ENCODE measurements around the gene ZC3H7A.
"Not testable (repeated sequence)": the region's sequence is repeated elsewhere in the genome, so short reads cannot be mapped to it uniquely, and the experiment has no call there.

The ZC3H7A gene

GRCh38 chr16:11797166-11797956 is at the start of gene ZC3H7A:
Gene ZC3H7A, minus strand, starts transcription at chr16:11797258. Its CDS starts 14,904 bp downstream, at chr16:11782354.
- peak; percentile 96 for DNase-seq

GRCh38 chr16:11844499-11844898 is 47.4 kb upstream of the ZC3H7A start:
- no peak for DNase-seq

GRCh38 chr16:11843861-11844260 is 46.8 kb upstream of the ZC3H7A start:
- no peak for DNase-seq

GRCh38 chr16:11843206-11843605 is 46.1 kb upstream of the ZC3H7A start:
- no peak for DNase-seq

GRCh38 chr16:11841026-11841425 is 44.0 kb upstream of the ZC3H7A start:
- DNase-seq = no peak

- no peak for DNase-seq
These were observed 39.7 kb upstream of the ZC3H7A start for GRCh38 chr16:11836650-11837244.

- DNase-seq = no peak
These were observed 39.0 kb upstream of the ZC3H7A start for GRCh38 chr16:11835891-11836649.

- DNase-seq = no peak
These were observed 38.3 kb upstream of the ZC3H7A start for GRCh38 chr16:11835309-11835708.

GRCh38 chr16:11833951-11834695 is 37.1 kb upstream of the ZC3H7A start:
- no peak for DNase-seq

GRCh38 chr16:11828696-11829095 is 31.6 kb upstream of the ZC3H7A start:
- DNase-seq = no peak

- not testable (repeated sequence) for DNase-seq
These were observed 28.6 kb upstream of the ZC3H7A start for GRCh38 chr16:11825520-11826165.

- no peak for DNase-seq
These were observed 27.3 kb upstream of the ZC3H7A start for GRCh38 chr16:11824362-11824761.

GRCh38 chr16:11823645-11824044 is 26.6 kb upstream of the ZC3H7A start:
- not testable (repeated sequence) for DNase-seq

GRCh38 chr16:11819798-11820197 is 22.7 kb upstream of the ZC3H7A start:
- DNase-seq = no peak

- not testable (repeated sequence) for DNase-seq
These were observed 21.9 kb upstream of the ZC3H7A start for GRCh38 chr16:11818970-11819369.

GRCh38 chr16:11816123-11816522 is 19.1 kb upstream of the ZC3H7A start:
- DNase-seq = no peak

- DNase-seq = not testable (repeated sequence)
These were observed 17.7 kb upstream of the ZC3H7A start for GRCh38 chr16:11814800-11815199.

- no peak for DNase-seq
These were observed 9.7 kb upstream of the ZC3H7A start for GRCh38 chr16:11806721-11807120.

GRCh38 chr16:11805556-11805955 is 8.5 kb upstream of the ZC3H7A start:
- no peak for DNase-seq

- no peak for DNase-seq
These were observed 4.5 kb upstream of the ZC3H7A start for GRCh38 chr16:11801481-11802021.

GRCh38 chr16:11800382-11800718 is 3.3 kb upstream of the ZC3H7A start:
- no peak for DNase-seq
